H1 (cell line): ENCODE data around the gene SLC44A1. TPM values are rescaled to one million over a fixed set of nuclear protein-coding genes. Genes with fewer than 3 reads are reported as not detected.

Source experiments
- CTCF ChIA-PET: fragments of 300-600 bp; sonication (Branson Sonifier 250); formaldehyde crosslinking; loops from one replicate; lab custom pipeline; 2021; ENCODE audit not compliant: partially characterized antibody; lab: Charles Lee
- POLR2A ChIA-PET: fragments of 300-600 bp; sonication (Branson Sonifier 250); formaldehyde crosslinking; loops from one replicate; lab custom pipeline; 2021; ENCODE audit warnings: inconsistent platforms; ENCODE audit not compliant: partially characterized antibody; lab: Charles Lee
- DNase-seq, 2 experiments: peaks; one replicate each; pipeline versions ENCODE4 v3.0.0 to v3.0.0-alpha.2; 2010 to 2022; ENCODE audit warnings: low spot score in 2 of 2, low read depth in 1 of 2, mixed read lengths in 1 of 2
- FAIRE-seq: peaks from 2 replicates; lab custom pipeline; 2011; peaks lifted over from hg19 to GRCh38; lab: Jason Lieb, UNC
- H2AFZ ChIP-seq: 2 replicates; pipeline ENCODE4 v1.8.1; 2012; ENCODE audit warnings: low read length, inconsistent platforms
- H2AK5ac ChIP-seq: 2 replicates; pipeline ENCODE4 v1.6.1; 2013; ENCODE audit warnings: low read depth, low read length
- H2BK120ac ChIP-seq: replicated peaks from 2 replicates; pipeline ENCODE3; 2013; ENCODE audit warnings: low read depth, low read length, inconsistent platforms
- H2BK12ac ChIP-seq: 2 replicates; pipeline ENCODE4 v1.6.1; 2013; ENCODE audit warnings: low read depth, low read length
- H2BK15ac ChIP-seq: 2 replicates; pipeline ENCODE4 v1.6.1; 2013; ENCODE audit warnings: low read length
- H2BK20ac ChIP-seq: 2 replicates; pipeline ENCODE4 v1.6.1; 2013; ENCODE audit warnings: low read length
- H2BK5ac ChIP-seq: 2 replicates; pipeline ENCODE4 v1.6.1; 2013; ENCODE audit warnings: low read depth, low read length
- H3K14ac ChIP-seq: 2 replicates; pipeline ENCODE4 v1.6.1; 2013; ENCODE audit warnings: inconsistent platforms; ENCODE audit not compliant: insufficient read length
- H3K18ac ChIP-seq: 2 replicates; pipeline ENCODE4 v1.6.1; 2013; ENCODE audit warnings: low read length; ENCODE audit errors: extremely low read depth
- H3K23ac ChIP-seq: 2 replicates; pipeline ENCODE4 v1.6.1; 2013; ENCODE audit warnings: inconsistent platforms; ENCODE audit not compliant: insufficient read length
- H3K23me2 ChIP-seq: 2 replicates; pipeline ENCODE4 v1.6.1; 2013; ENCODE audit warnings: low read depth, low read length
- H3K27ac ChIP-seq: 2 replicates; pipeline ENCODE4 v1.6.1; 2011; ENCODE audit warnings: low read depth, low read length, inconsistent platforms
- H3K27me3 ChIP-seq, 4 experiments: replicated peaks in 1 of 4; 1 replicate in 1 of 4; 2 replicates in 3 of 4; pipeline versions ENCODE4 v1.6.1 to v1.8.1; 2011 to 2013; ENCODE audit warnings: low read length in 3 of 4, mild to moderate bottlenecking in 3 of 4, inconsistent platforms in 2 of 4, mixed read lengths in 2 of 4, moderate library complexity in 1 of 4; ENCODE audit not compliant: control insufficient read depth in 3 of 4, insufficient read depth in 3 of 4; ENCODE audit errors: extremely low read depth in 1 of 4
- H3K36me3 ChIP-seq, 4 experiments: 2 replicates each; pipeline versions ENCODE4 v1.6.1 to v1.8.1; 2011 to 2013; ENCODE audit warnings: mild to moderate bottlenecking in 4 of 4, low read length in 3 of 4, moderate library complexity in 2 of 4, control low read depth in 1 of 4, inconsistent platforms in 1 of 4; ENCODE audit not compliant: insufficient read depth in 4 of 4, control insufficient read depth in 2 of 4
- H3K4ac ChIP-seq: replicated peaks from 2 replicates; pipeline ENCODE3; 2013; ENCODE audit warnings: low read length, low read depth, mixed read lengths, inconsistent platforms; ENCODE audit not compliant: insufficient read length
- H3K4me1 ChIP-seq, 4 experiments: replicated peaks in 1 of 4; 1 replicate in 1 of 4; 2 replicates in 3 of 4; pipeline versions ENCODE4 v1.6.1 to v1.8.1; 2011 to 2013; ENCODE audit warnings: low read length in 3 of 4, inconsistent platforms in 2 of 4, mixed read lengths in 1 of 4; ENCODE audit not compliant: insufficient read depth in 4 of 4, control insufficient read depth in 3 of 4
- H3K4me2 ChIP-seq, 2 experiments: 2 replicates each; pipeline versions ENCODE4 v1.6.1 to v1.8.1; 2011 to 2013; ENCODE audit warnings: low read depth in 2 of 2, low read length in 2 of 2, control low read depth in 1 of 2, inconsistent platforms in 1 of 2, mild to moderate bottlenecking in 1 of 2; ENCODE audit not compliant: insufficient read depth in 1 of 2
- H3K4me3 ChIP-seq, 4 experiments: fragments of 200-600, 300-600 bp in 1 of 4; sonication (generic), shearing (Covaris generic), sonication (Bioruptor Twin) in 1 of 4; 2 replicates each; pipeline versions ENCODE4 v1.5.1 to v1.8.1; 2011 to 2016; ENCODE audit warnings: low read length in 4 of 4, low read depth in 3 of 4, control low read depth in 2 of 4, inconsistent platforms in 2 of 4, mild to moderate bottlenecking in 2 of 4, mixed read lengths in 1 of 4, moderate library complexity in 1 of 4; ENCODE audit not compliant: insufficient read depth in 2 of 4; ENCODE audit errors: extremely low read depth in 1 of 4
- H3K56ac ChIP-seq: replicated peaks from 2 replicates; pipeline ENCODE3; 2013; ENCODE audit warnings: low read depth, mild to moderate bottlenecking, mixed read lengths, low read length, inconsistent platforms; ENCODE audit not compliant: insufficient read length
- H3K79me1 ChIP-seq: 2 replicates; pipeline ENCODE4 v1.6.1; 2013; ENCODE audit warnings: low read depth, low read length, control low read depth
- H3K79me2 ChIP-seq, 2 experiments: 2 replicates each; pipeline versions ENCODE4 v1.6.1 to v1.8.1; 2012 to 2013; ENCODE audit warnings: low read length in 2 of 2, mild to moderate bottlenecking in 2 of 2, inconsistent platforms in 1 of 2; ENCODE audit not compliant: insufficient read depth in 2 of 2, control insufficient read depth in 1 of 2
- H3K9ac ChIP-seq, 4 experiments: replicated peaks in 1 of 4; 1 replicate in 1 of 4; 2 replicates in 3 of 4; pipeline versions ENCODE4 v1.6.1 to v1.8.1; 2011 to 2013; ENCODE audit warnings: low read depth in 3 of 4, low read length in 3 of 4, control low read depth in 2 of 4, mild to moderate bottlenecking in 2 of 4, moderate library complexity in 2 of 4, inconsistent platforms in 1 of 4; ENCODE audit errors: extremely low read depth in 1 of 4
- H3K9me3 ChIP-seq, 2 experiments: 2 replicates each; pipeline versions ENCODE4 v1.6.1 to v1.8.1; 2012 to 2013; ENCODE audit warnings: mild to moderate bottlenecking in 2 of 2, moderate library complexity in 2 of 2, control low read depth in 1 of 2, inconsistent platforms in 1 of 2, low read depth in 1 of 2, low read length in 1 of 2, mixed read lengths in 1 of 2; ENCODE audit not compliant: insufficient read depth in 2 of 2
- H4K20me1 ChIP-seq, 2 experiments: replicated peaks in 1 of 2; 2 replicates each; pipeline versions ENCODE3 to v1.8.1; 2011 to 2013; ENCODE audit warnings: inconsistent platforms in 2 of 2, low read length in 2 of 2, mild to moderate bottlenecking in 1 of 2; ENCODE audit not compliant: insufficient read depth in 2 of 2, control insufficient read depth in 1 of 2
- H4K5ac ChIP-seq: 2 replicates; pipeline ENCODE4 v1.6.1; 2013; ENCODE audit warnings: low read length, low read depth, mixed read lengths, inconsistent platforms; ENCODE audit not compliant: insufficient read length
- H4K8ac ChIP-seq: 2 replicates; pipeline ENCODE4 v1.8.0; 2013; ENCODE audit warnings: mild to moderate bottlenecking, moderate library complexity, low read length, inconsistent platforms; ENCODE audit not compliant: insufficient read depth; ENCODE audit errors: extremely low read depth
- H4K91ac ChIP-seq: replicated peaks from 2 replicates; pipeline ENCODE3; 2013; ENCODE audit warnings: low read length, mixed read lengths, inconsistent platforms; ENCODE audit not compliant: insufficient read length
- ATF2 ChIP-seq: IDR thresholded peaks from 2 replicates; pipeline ENCODE4 v1.6.1; 2012; ENCODE audit warnings: low read length, inconsistent platforms
- BRCA1 ChIP-seq: IDR thresholded peaks from 2 replicates; pipeline ENCODE4 v1.6.1; 2012; ENCODE audit warnings: low read depth, low read length, improper control_type of control experiment
- KDM1A ChIP-seq: fragments of 200-600, 300-600 bp; sonication (generic); IDR thresholded peaks from 2 replicates; pipeline ENCODE4 v1.7.1; 2016; ENCODE audit warnings: mild to moderate bottlenecking, low read length, borderline replicate concordance
- RBBP5 ChIP-seq: IDR thresholded peaks from 2 replicates; pipeline ENCODE4 v1.7.1; 2012; ENCODE audit warnings: low read depth, mild to moderate bottlenecking, inconsistent platforms, low read length, moderate library complexity, borderline replicate concordance
- SIN3A ChIP-seq, 2 experiments: IDR thresholded peaks in 1 of 2; conservative IDR thresholded peaks in 1 of 2; 2 replicates each; pipeline ENCODE4 v1.6.1; 2011 to 2012; ENCODE audit warnings: low read length in 2 of 2, improper control_type of control experiment in 1 of 2, low read depth in 1 of 2, mild to moderate bottlenecking in 1 of 2
- SIX5 ChIP-seq: IDR thresholded peaks from 2 replicates; pipeline ENCODE4 v1.6.1; 2011; ENCODE audit warnings: mild to moderate bottlenecking, low read depth, low read length
- SUZ12 ChIP-seq: fragments of 200-600 bp; sonication (generic); IDR thresholded peaks from 2 replicates; pipeline ENCODE4 v1.6.1; 2012; ENCODE audit warnings: mild to moderate bottlenecking, inconsistent platforms, low read length, moderate library complexity, mixed read lengths
- TAF7 ChIP-seq: optimal IDR thresholded peaks from 2 replicates; pipeline ENCODE3; 2011; ENCODE audit warnings: low read depth, mild to moderate bottlenecking, inconsistent platforms, low read length, moderate library complexity, borderline replicate concordance
- TEAD4 ChIP-seq: IDR thresholded peaks from 2 replicates; pipeline ENCODE4 v1.6.1; 2012; ENCODE audit warnings: low read depth, low read length, inconsistent platforms, mixed read lengths
- WGBS, 2 experiments: shearing (Covaris generic) in 1 of 2; methylation state at CpG; one replicate each; pipeline versions ENCODE4 v1.1.6 to v1.1.7; 2013 to 2015; ENCODE audit warnings: low lambda C conversion rate in 2 of 2, mixed read lengths in 2 of 2, inconsistent platforms in 1 of 2, low coverage in 1 of 2, missing lambda C conversion rate in 1 of 2; ENCODE audit not compliant: insufficient replicate concordance in 2 of 2, insufficient coverage in 1 of 2, insufficient read length in 1 of 2; ENCODE audit errors: extremely low coverage in 1 of 2, missing lambda C conversion rate in 1 of 2; 5-methylcytosine and 5-hydroxymethylcytosine counted together
- polyA plus RNA-seq, 7 experiments: library from polyadenylated mRNA; depleted of rRNA in 3 of 7; stranded (reverse) in 5 of 7; unstranded in 2 of 7; fragments of >200 nt in 5 of 7; fragments of 200-250 nt in 2 of 7; gene quantifications; 1 replicate in 5 of 7; 2 replicates in 1 of 7; 4 replicates in 1 of 7; pipeline versions ENCODE4 v1.2.1 to v1.2.3, GENCODE V29; 2011 to 2013; ENCODE audit warnings: missing spikeins in 2 of 7, mixed read lengths in 2 of 7
- total RNA-seq: library from RNA; stranded (reverse); fragmentation: NEBNext Ultra II Directional; extraction: Animal tissue kit (Norgen Biotek cat#: 25700); gene quantifications from 2 replicates; pipeline ENCODE4 v1.2.1, GENCODE V29; 2021

Gene SLC44A1
- total and polyA plus RNA-seq, 2 of the 8 experiments (the other 6 are each of a cell fraction or from before 2014, with no cell fraction given), result 30.5 to 71.2 TPM

- H3K23ac ChIP-seq, result no peak overlapping the region
- no peak overlapping the region for H3K27ac ChIP-seq
- FAIRE-seq, result no peak
- H2BK20ac ChIP-seq, result no peak overlapping the region
- no peak overlapping the region for H2BK120ac ChIP-seq
- H2AK5ac ChIP-seq, result no peak overlapping the region
- no peak overlapping the region for H3K56ac ChIP-seq
- H3K27me3 ChIP-seq, result no peaks in the 10 kb centered on the region
- DNase-seq, result no peak
- no peak overlapping the region for H2BK15ac ChIP-seq
- H3K4me3 ChIP-seq, result no peak overlapping the region
- no peak overlapping the region for H2AFZ ChIP-seq
- H2BK12ac ChIP-seq, result no peak overlapping the region
- no peak overlapping the region for H3K4ac ChIP-seq
- peaks cover 0 to 49% of the 10 kb centered on the region in 2 experiments; a peak in 2 of 4 replicates for H3K79me2 ChIP-seq
- H3K18ac ChIP-seq, result no peak overlapping the region
- H4K8ac ChIP-seq, result no peak overlapping the region
- H4K5ac ChIP-seq, result no peak overlapping the region
- H2BK5ac ChIP-seq, result no peak overlapping the region
- peaks cover 2 to 6% (median 3%) of the 10 kb centered on the region in 4 experiments; a peak in 3 of 7 replicates for H3K4me1 ChIP-seq
- WGBS, 2 experiments, result 91% methylated on average over 5 of the region's 5 CpGs; no CpG with 5 or more reads in 1 of the 2 experiments
- H3K4me2 ChIP-seq, result no peak overlapping the region
- H3K79me1 ChIP-seq, result peaks cover 6% of the 10 kb centered on the region; the same call in 1 of the 2 replicates
- H3K36me3 ChIP-seq, result peaks cover 0 to 13% (median 6%) of the 10 kb centered on the region in 4 experiments; a peak in 3 of 8 replicates
- H3K14ac ChIP-seq, result no peak overlapping the region
- H3K9ac ChIP-seq, result no peak overlapping the region
- no peaks in the 10 kb centered on the region for H3K9me3 ChIP-seq
- H3K23me2 ChIP-seq, result no peaks in the 10 kb centered on the region
- no peaks in the 10 kb centered on the region for H4K20me1 ChIP-seq
- POLR2A ChIA-PET, result interaction anchor here (1.3 to 2.1 kb wide), 2 partner anchors 7 to 9 kb away, joined by 3 to 10 read pairs; no protein-coding TSS in a partner anchor
- no peak overlapping the region for H4K91ac ChIP-seq
- CTCF ChIA-PET, result interaction anchor here (1.3 kb wide), 1 partner anchor 44 kb away, joined by 3 read pairs; no protein-coding TSS in a partner anchor
- TF ChIP-seq RBBP5 (no peak), TEAD4 (no peak), SIX5 (no peak), TAF7 (no peak), SUZ12 (no peak), KDM1A (no peak), SIN3A (conservative IDR thresholded peaks at IDR 0.05 in 1 of 2, IDR thresholded peaks at IDR 0.05 in 1 of 2; ENCODE audit: low read depth in 1 of 2, low read length in 2 of 2) (no peak), BRCA1 (no peak), ATF2 (no peak)
Observed at GRCh38 chr9:105306351-105307140, 62.1 kb downstream of the SLC44A1 start.
